Ureter (tissue), 1 donor: Measurements from ENCODE around the gene SPRED2. TPM values are rescaled to one million over a fixed set of nuclear protein-coding genes. Genes with fewer than 3 reads are reported as not detected.

Experiments
- DNase-seq: peaks from one replicate; pipeline ENCODE4 v3.0.0-alpha.2; 2020; ENCODE audit warnings: low spot score
- total RNA-seq: library from RNA; stranded (reverse); gene quantifications from one replicate; pipeline ENCODE4 v1.2.4, GENCODE V29; 2023
- donor health status: DM: yes; HTN: yes; CAD: no.

The SPRED2 gene
- total RNA-seq, 1 donor from 2014 or later, result 55.4 TPM

DNA sequence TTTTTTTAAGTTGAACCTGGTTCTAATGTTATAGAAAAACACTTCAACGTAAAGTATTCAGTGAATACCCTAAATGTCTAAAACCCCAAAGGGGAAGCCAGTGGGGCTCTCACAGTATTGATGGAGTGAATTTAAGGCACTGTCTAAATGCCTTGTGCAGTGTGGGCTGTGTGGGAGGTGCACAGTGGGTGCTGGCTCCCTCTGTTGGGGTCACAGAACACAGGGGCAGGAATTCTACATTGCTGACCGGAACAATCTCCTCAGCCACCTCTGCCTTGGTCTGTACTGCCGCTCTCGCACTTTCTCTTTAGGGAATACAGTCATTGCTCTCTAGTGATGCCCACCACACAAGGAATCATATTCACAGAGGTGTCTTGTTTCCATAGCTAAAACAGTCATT, 45.4 kb downstream of the SPRED2 start:
- DNase-seq, result no peak

DNA sequence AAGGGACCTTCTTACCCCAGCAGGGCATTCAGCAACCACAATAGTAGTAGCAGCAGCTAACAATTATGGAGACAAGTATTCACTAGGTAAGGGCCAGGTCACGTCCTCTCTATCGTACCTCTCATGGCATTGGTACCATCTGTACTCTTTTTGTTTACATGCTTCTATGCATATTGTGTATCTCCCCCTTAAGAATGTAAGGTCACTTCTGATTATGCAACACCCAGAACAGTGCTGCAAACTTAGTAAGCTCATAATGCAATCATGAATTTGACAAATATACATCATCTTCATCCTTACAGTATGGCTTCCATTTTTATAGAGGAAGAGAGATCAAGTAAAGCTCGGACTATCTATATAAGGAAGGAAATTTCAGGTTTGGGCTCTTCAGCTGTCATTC, 46.1 kb downstream of the SPRED2 start:
- no peak for DNase-seq

DNA sequence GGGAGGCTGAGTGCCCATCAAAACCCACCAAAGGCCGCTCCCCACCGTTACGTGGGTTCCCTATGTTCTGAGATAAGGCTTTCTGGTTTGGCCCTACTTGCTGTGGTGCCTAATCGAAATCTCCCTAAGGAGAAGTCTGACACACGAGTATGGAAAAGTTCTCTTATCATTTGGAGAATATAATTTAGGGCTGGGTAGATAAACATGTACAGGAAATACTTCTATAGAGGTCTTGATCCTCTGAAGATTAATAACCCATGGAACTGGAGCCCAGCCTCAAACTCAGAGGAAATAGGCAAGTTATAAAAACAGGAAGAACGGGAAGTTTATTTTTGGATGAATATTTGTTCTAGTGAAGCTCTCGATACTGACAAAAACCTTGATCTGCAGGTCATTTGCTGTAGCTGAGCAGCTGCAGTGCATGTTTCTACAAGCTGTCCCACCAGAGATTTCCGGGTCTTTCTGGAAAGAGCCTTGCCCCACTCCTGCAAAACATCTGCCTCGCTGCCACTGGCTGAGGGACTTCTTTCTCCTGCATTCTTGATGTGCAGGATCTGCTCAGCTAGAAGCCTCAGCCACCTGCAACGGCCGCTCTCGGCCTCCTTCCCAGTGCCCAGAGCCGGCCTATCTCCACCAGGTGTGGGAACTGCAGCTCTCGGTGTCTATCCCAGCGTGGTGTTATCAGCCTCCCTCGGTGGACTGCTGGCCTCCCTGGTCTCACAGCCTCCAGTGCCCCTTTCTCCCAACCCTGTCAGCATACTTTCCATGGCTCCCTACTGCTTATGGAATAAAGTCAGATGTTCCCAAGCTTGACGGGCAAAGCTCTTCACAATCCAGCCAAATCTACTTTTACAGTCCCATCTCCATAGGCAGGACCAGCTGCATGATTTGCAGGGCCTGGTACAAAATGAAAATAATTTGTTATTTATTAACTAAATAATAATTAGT, 48.6 kb downstream of the SPRED2 start:
- no peak for DNase-seq

DNA sequence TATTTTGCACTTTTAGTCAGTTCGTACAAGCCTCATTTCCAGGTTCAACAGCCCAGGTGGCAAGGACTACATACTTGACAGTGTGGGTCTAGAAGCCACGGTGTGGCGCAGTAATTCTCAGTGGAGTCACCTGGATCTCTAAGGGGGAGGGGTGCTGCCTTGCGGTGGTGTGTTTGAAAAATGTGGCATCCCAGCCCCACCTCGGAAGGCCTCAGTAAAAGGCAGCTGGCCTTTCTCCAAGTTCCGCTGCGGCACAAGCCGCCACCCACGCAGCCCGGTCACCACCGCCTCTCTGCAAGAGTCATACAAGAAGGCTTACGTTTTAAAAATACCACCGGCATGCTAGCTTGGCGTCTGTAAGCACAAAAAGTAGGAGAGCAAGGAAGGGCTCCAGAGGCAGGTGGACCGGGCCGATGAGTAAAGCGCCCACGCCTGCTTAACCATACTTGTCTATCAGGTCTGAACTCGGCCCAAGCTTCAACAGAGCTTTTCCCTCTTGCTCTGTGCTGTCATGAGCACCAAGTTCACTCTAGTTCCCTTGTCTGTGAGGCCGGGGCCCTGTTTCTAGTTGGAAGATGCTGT, 49.5 kb downstream of the SPRED2 start:
- peak; percentile 87 for DNase-seq

DNA sequence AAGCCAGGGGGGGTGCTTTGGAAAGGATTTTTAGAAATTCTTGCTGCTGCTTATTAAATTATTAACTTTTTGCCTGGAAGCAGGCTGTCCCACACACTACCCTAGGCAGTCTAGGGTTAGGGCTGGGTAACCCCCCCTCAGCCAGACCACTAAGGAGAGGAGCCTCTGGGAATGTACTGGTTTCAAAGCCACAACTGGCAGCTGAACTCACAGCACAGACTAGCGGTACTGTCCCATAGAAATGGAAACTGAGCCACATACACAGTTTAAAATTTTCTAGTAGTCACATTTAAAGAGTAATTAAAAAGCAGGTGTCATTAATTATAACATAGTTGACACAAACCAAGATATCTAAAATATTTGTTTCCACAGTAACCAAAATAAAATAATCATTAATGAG, 50.1 kb downstream of the SPRED2 start:
- DNase-seq, result no peak

DNA sequence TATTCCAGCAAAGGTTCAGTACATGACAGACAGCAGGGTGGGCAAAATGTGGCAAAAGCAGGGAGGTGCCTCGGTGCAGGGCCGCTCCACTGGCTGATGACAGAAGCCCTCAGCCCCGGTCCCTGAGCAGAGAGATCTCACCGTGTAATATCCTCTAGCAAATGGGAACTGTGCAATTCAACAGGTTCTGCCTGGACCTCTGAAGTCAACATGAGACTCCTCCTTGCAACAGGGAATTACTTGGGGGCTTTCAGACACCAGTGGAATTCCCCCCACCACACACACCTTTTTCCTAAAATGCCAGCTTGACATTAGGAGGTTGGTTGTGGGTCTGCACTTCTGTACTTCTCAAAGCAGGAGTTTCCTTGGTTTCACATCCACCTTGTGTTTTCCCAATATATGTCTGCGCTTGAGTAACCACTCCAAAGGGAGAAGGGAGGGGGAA, 50.8 kb downstream of the SPRED2 start:
- DNase-seq, result no peak

DNA sequence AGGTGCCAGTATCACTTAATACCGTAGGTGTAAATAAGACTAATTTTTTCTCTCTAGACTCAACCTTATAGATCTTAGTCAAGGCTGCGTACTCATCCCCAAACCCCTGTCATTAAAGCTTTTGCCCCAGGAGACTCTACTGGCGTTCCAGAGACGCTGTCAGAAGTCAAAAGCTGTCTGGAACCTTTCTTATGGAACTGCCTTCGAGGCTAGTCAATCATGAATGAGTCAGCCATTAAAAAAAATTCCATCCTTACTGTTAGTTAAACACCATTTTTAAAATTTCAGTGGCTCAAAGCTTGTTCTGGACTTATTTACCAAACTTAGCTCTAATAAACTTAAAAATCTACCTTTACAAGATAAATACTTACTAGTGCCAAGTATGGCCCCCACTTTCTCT, 52.1 kb downstream of the SPRED2 start:
- DNase-seq, result no peak

DNA sequence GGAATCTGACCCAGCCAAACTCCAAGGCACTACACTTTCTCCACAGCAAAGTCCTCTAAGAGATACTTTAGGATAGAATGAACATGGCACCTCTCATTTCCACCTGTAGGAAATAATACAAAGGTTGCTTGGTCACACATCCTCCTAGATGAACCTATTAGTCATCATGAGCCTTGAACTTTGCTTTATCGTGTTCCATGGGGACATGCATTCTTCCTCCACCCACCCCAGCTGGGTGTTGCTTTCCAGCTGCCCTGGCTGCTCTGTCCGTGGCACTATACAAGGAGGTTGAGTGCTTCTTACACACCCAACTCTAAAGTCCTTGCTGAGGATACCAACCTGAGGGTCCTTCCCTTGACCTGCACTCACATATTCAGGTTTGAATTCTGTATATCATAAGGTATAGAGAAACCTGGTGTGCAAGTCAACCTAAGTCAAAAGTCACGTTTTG, 52.7 kb downstream of the SPRED2 start:
- DNase-seq, result no peak

DNA sequence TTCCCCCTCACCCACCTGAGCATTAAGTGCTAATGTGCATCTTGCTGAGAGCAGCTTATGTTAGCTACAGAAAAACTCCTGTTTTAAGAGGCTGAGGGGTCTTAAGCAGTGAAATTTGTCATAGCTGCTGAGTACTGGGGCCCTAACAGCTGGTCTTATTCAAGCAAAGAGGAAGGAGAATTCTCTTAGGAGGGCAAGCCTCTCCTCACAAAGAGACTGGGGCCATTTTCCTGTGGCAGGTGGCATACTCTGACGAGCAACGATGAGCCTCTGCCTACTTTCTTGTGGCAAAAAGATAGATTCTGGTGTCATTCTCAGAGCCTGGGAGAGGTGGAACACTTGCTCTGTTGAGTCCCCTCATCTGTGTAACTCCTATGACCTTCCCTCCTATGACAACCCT, 53.2 kb downstream of the SPRED2 start:
- no peak for DNase-seq

DNA sequence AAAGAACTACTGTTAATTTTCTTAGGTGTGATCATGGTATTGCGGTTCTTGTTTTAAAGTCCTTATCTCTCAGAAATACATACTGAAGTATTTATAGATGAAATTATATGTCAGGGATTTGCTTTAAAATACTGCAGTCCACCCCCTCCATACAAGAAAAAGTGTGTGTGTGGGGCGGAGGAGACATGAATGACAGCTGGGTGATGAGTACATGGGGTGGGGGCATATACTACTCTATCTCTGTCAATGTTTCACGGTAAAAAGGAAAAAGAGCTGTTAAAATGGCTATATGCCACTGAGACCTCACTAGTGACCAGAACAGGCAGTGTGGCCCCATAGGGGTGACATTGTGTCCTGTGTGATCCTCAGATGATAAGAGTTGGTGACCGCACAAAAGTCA, 54.1 kb downstream of the SPRED2 start:
- no peak for DNase-seq

DNA sequence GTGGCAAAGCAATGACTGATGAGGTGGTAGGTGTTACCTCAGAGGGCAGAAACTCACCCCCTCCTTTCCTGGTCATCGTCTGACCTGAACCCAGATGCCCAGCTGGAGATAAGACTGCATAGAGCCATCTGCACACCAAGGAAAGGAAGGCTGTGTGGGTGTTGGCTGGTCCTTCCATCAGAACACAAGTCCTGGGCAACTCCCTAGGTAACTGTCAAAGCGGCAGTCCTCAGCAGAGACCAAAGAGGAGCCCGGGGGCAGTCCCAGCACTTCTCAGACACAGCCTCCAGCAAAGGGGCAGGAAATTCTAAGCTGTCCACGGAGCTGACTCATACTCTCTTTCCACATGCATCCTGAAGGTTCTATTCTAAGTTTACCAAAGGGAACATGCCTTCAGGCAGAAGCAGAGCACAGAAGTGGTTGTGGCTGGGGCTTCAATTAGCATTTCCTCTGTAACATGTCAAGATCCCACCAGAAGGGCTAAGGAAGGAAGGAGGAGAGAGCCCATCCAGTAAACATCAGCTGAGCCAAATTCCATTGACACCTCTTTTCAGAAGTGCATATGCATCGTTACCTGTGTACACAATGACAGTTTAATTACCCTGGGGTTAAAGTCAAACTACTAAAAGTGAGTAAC, 54.7 kb downstream of the SPRED2 start:
- no peak for DNase-seq

DNA sequence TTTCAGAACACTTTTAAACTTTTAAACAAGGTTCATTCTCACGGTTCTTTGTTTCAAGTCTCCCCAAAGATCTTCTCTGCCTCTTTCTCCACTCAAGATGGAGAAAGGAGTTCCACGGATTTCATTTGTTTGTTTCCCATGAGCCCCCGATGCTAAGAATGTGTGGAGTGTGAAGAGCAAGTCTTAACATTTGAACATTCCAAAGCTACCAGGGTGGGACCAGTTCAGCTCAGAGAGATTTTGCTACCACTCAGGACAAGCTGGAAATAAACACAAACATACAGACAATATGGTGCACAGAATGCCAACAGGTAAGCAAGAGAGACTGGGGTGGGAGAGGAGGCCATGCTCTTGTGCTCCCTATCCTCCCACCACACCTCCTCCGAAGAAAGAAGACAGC, 56.7 kb downstream of the SPRED2 start:
- DNase-seq, result no peak

DNA sequence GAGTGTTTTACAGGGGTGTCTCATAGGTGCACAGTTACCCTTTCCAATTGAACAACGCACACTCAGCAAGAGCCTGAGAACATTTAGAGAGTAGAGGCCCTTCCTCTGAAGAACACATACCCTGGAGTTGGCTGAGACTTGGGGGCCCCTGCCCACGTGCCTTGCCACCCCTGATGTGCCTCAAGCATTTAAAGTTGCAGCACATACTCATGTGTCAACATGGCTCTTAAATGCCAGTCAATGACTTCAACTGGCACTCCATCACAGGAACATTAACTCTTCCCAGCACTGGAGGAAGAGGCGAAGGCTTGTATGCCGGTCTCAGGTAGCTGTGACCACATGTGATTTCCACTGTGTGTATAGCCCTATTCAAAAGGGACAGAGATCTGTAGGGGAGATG, 57.4 kb downstream of the SPRED2 start:
- no peak for DNase-seq

DNA sequence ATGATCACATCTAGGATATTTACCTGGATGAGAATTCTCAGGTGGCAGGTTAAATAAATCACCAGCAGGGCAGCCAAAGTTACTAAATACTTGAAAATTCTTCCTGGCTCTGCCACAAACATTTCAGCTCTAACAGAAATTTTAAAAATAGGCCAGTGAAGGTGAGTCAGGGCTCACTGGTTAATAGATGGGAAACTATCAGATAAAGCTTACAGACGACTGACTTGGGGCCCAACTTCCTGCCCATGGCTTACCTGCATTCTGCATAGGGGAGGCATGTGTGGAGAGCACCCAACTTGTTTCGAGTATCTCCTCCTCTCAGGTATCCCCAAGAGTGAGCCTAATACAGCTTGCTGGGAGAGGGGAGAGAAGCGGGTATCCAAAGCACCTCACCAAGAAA, 57.8 kb downstream of the SPRED2 start:
- no peak for DNase-seq

DNA sequence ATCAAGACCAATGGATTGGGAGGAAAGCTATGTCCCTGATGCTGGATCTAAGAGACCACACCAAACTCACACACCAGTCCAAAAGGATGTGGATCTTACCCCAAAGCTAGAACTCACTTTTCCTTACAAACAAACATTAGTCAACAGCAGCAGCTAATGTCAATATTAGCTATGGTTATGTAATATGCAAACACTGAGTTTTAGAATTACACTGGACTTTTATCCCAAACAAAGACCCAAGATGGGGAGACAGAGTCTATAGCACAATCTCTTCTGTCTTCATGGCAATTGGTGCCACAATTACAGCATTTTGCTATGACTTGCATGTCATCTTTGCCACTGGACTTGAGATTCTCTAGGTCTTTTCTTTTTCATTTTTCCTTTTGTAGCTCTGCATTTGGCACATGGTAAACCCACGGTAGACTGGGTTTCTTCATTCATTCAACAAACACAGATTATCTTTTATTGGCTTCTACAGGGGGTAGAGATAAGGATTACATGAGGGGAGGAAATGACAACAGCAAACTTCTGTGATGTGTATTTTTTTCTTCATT, 59.0 kb downstream of the SPRED2 start:
- no peak for DNase-seq

DNA sequence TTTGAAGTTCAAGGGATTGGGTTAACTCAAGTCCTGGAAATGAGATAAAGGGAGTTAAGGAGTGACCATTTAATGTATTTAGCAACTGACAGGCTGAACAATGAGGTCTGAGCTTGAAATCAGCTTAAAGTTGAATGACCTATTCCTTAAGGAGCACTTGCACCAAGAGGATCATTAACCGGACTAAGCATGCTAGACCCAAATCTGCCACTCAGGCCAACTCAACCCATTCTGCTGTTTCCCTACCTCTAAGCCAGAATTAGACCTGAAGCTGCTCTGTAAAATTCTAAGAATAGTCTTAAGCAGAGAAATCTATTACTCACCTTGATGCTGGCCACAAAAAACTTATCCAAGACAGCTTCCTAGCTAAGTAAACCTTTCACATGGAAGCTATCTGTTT, 59.8 kb downstream of the SPRED2 start:
- DNase-seq, result no peak

DNA sequence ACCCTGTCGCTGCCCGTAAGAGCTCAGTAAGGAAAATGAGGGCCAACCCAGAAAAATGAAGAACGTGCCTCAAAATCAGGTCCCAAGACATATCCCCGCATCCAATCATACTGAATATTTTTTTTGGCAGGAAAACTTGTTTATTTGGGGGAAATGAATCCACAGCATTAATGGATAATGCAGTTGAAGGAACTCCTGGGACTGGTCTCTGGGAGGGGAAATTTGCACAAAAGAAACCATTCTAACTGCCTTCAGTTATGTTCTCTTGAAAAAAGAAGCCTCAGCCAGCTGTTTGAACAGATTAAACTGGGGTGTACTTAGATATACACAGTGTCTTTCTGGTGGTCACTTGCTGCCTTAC, 61.3 kb downstream of the SPRED2 start:
- no peak for DNase-seq

DNA sequence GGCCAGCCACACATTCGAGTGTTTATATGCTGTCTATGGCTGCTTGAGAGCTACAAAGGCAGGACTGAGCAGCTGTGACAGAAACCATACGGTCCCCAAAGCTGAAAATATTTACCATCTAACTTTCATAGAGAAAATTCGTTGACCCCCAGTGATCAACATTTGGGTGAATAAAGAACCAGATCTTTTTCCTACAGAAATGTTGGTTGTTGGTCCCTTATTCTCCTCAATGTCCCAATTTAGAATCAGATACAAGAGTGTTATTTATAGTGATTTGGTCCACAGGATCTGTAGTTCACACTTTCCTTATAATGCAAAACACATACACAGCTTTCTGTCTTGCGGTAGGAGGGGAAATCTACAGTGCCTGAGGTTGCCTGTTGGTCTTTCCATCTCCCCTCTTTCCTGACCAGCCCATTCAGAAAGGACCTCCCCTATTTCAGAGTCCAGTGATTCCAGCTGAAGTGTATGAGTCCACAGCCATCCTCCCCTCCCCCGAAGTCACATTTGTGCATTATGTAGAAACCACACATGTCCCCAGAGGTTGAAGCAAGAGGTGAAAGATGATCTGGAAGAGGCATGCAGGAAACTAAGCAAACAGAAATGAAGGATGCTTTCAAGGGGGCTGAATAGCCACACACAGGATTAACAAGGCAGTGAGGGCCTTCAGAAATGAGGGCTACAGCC, 61.9 kb downstream of the SPRED2 start:
- DNase-seq, result no peak

DNA sequence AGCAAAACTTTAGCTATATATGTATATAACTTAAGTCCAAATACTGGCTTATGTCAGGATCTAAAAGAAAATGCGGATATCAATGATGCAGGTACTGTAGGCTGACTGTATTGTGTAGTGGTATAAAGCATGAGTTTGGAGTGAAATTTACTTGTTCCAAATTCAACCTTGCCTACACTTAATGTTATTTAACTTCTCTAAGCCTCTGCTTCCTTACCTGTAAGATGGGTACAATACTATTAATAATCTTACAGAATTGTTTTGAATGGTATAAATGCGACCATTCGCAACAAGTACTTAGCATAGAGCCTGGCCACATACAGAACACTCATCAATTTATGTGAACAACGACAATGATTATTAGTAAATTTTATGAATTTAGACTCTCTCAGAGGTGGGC, 62.4 kb downstream of the SPRED2 start:
- no peak for DNase-seq

DNA sequence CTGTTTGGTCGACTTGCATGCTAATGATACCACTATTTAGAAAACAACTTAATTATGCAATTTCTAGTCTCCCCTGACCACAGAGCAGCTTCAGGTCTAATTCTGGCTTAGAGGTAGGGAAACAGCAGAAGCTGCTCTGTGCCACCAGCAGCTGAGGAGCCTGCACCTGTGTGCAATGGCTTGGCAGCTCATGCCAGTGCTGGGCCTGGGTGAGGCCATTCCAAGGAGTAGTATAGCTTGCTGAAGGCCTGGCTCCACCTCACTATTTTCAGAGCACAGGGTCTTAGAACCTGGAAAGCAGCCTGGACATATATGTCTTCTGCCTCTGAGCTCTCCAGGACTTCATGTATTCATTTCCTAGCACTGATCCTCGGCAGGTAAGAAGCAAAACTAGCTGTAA, 62.8 kb downstream of the SPRED2 start:
- no peak for DNase-seq

DNA sequence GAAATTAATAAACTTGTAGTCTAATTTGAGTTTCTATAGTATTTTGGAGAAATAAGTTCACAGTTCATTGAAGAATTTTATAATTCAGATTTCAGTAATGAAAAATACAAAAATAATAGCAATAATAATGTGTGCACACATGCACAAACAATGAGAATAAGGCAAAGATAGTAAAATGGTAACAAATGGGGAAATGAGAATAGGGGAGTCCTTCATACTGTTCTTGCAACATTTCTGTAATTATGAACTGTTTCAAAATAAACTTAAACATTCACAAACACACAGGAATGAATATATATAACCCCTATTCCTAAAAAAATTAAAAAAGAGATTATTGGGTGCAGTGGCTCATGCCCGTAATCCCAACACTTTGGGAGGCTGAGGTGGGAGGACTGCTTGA, 63.9 kb downstream of the SPRED2 start:
- no peak for DNase-seq

DNA sequence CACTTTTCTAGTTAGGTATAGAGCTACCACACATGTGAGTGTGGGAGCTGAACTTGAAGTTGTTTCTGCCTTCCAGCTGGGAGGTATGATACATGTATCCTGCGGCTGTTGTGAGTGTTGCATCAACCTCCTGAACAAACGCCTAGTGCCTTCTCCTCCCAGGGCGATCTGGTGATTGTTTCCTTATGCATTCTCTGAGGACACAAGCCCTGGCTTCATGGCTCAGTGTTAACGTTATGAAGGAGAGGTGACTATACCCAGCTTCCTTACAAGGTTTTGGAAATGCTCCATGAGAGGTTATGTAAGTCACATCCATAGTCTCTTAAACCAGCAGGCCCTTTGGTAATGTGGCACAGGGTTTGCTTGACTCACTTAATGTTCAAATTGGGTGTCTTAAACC, 64.9 kb downstream of the SPRED2 start:
- no peak for DNase-seq
